IMR-90 (cell line): ENCODE measurements around the gene MAU2. TPM values are rescaled to one million over a fixed set of nuclear protein-coding genes. Genes with fewer than 3 reads are reported as not detected.

ENCODE experiments used
- ATAC-seq: fragments of 200-7000 bp; cut with Tn5 transposase; 2 replicates; pipeline ENCODE4 v1.9.1; 2020; ENCODE audit warnings: low read depth, mild to moderate bottlenecking, moderate library complexity
- BruUV-seq: library from RNA; stranded (reverse); fragments of 400-500 nt; replicated peaks from 2 replicates; lab custom pipeline; 2021; lab: Mats Ljungman, UMichigan
- CTCF ChIA-PET: fragments of 300-600 bp; formaldehyde crosslinking; extraction: SDS; loops from one replicate; lab custom pipeline; 2021; ENCODE audit warnings: antibody characterized with exemption; lab: Yijun Ruan, JAX
- POLR2A ChIA-PET: fragments of 300-600 bp; sonication (Branson Sonifier 250); formaldehyde crosslinking; loops from one replicate; lab custom pipeline; 2022; ENCODE audit warnings: antibody characterized with exemption; ENCODE audit not compliant: unreplicated experiment; lab: Charles Lee
- DNase-seq: peaks from one replicate; pipeline ENCODE4 v3.0.0; 2013
- H2AFZ ChIP-seq: replicated peaks from 2 replicates; pipeline ENCODE3; 2013; ENCODE audit warnings: low read length, mild to moderate bottlenecking; ENCODE audit not compliant: poor library complexity
- H2AK5ac ChIP-seq: 2 replicates; pipeline ENCODE4 v1.6.1; 2013; ENCODE audit warnings: low read depth, low read length, inconsistent platforms
- H2AK9ac ChIP-seq: replicated peaks from 2 replicates; pipeline ENCODE3; 2013; ENCODE audit warnings: mild to moderate bottlenecking, low read depth, low read length, moderate library complexity; ENCODE audit not compliant: poor library complexity
- H2BK120ac ChIP-seq: 2 replicates; pipeline ENCODE4 v1.6.1; 2013; ENCODE audit warnings: low read depth, low read length, inconsistent platforms
- H2BK15ac ChIP-seq: 3 replicates; pipeline ENCODE4 v1.6.1; 2013; ENCODE audit warnings: low read depth, low read length, inconsistent platforms
- H2BK20ac ChIP-seq: 2 replicates; pipeline ENCODE4 v1.6.1; 2013; ENCODE audit warnings: low read depth, mild to moderate bottlenecking, inconsistent platforms, low read length, moderate library complexity
- H2BK5ac ChIP-seq: 2 replicates; pipeline ENCODE4 v1.6.1; 2013; ENCODE audit warnings: mild to moderate bottlenecking, low read depth, low read length, inconsistent platforms; ENCODE audit not compliant: poor library complexity, severe bottlenecking
- H3K14ac ChIP-seq: replicated peaks from 2 replicates; pipeline ENCODE4 v1.6.1; 2013; ENCODE audit warnings: low read depth, low read length, inconsistent platforms
- H3K18ac ChIP-seq: 2 replicates; pipeline ENCODE4 v1.6.1; 2013; ENCODE audit warnings: low read depth, low read length, control low read depth
- H3K23ac ChIP-seq: 2 replicates; pipeline ENCODE4 v1.6.1; 2013; ENCODE audit warnings: low read depth, low read length, inconsistent platforms
- H3K27ac ChIP-seq: 2 replicates; pipeline ENCODE4 v1.5.1; 2013; ENCODE audit warnings: mild to moderate bottlenecking, control low read depth, low read length; ENCODE audit not compliant: insufficient read depth
- H3K27me3 ChIP-seq: 2 replicates; pipeline ENCODE4 v1.6.1; 2013; ENCODE audit warnings: low read length; ENCODE audit not compliant: control insufficient read depth, insufficient read depth
- H3K36me3 ChIP-seq: 2 replicates; pipeline ENCODE4 v1.6.1; 2013; ENCODE audit warnings: low read length, mixed read lengths; ENCODE audit not compliant: control insufficient read depth, insufficient read depth
- H3K4ac ChIP-seq: 2 replicates; pipeline ENCODE4 v1.6.1; 2013; ENCODE audit warnings: low read depth, low read length, inconsistent platforms
- H3K4me1 ChIP-seq: 2 replicates; pipeline ENCODE4 v1.6.1; 2013; ENCODE audit warnings: low read length, mixed read lengths; ENCODE audit not compliant: control insufficient read depth, insufficient read depth
- H3K4me2 ChIP-seq: 2 replicates; pipeline ENCODE4 v1.6.1; 2013; ENCODE audit warnings: low read depth, mild to moderate bottlenecking, control low read depth, low read length, moderate library complexity
- H3K4me3 ChIP-seq: 2 replicates; pipeline ENCODE4 v1.5.1; 2013; ENCODE audit warnings: low read depth, mild to moderate bottlenecking, control low read depth, low read length, moderate library complexity; ENCODE audit not compliant: insufficient read depth
- H3K56ac ChIP-seq: 2 replicates; pipeline ENCODE4 v1.6.1; 2013; ENCODE audit warnings: low read length, inconsistent platforms; ENCODE audit not compliant: insufficient read depth; ENCODE audit errors: extremely low read depth
- H3K79me1 ChIP-seq, 2 experiments: 2 replicates each; pipeline ENCODE4 v1.6.1; 2013; ENCODE audit warnings: low read length in 2 of 2, inconsistent platforms in 1 of 2, low read depth in 1 of 2
- H3K9ac ChIP-seq: 2 replicates; pipeline ENCODE4 v1.6.1; 2013; ENCODE audit warnings: low read depth, low read length, control low read depth
- H3K9me1 ChIP-seq: 2 replicates; pipeline ENCODE4 v1.6.1; 2013; ENCODE audit warnings: low read length, inconsistent platforms; ENCODE audit not compliant: insufficient read depth
- H3K9me3 ChIP-seq: 2 replicates; pipeline ENCODE4 v1.6.1; 2013; ENCODE audit warnings: low read length; ENCODE audit not compliant: control insufficient read depth, insufficient read depth
- H4K20me1 ChIP-seq: 2 replicates; pipeline ENCODE4 v1.6.1; 2013; ENCODE audit warnings: low read length, inconsistent platforms; ENCODE audit not compliant: insufficient read depth
- H4K5ac ChIP-seq: 2 replicates; pipeline ENCODE4 v1.6.1; 2013; ENCODE audit warnings: mild to moderate bottlenecking, low read depth, low read length, control low read depth
- H4K8ac ChIP-seq, 2 experiments: 2 replicates each; pipeline ENCODE4 v1.6.1; 2013; ENCODE audit warnings: low read depth in 2 of 2, low read length in 2 of 2, control low read depth in 1 of 2, inconsistent platforms in 1 of 2
- H4K91ac ChIP-seq: 2 replicates; pipeline ENCODE4 v1.6.1; 2013; ENCODE audit warnings: low read depth, low read length, inconsistent platforms; ENCODE audit not compliant: insufficient read depth
- CEBPB ChIP-seq: IDR thresholded peaks from 2 replicates; pipeline ENCODE4 v1.6.1; 2012; ENCODE audit warnings: low read depth, low read length, improper control_type of control experiment
- FOS ChIP-seq: fragments of 150-350 bp; IDR thresholded peaks from 2 replicates; pipeline ENCODE4 v1.6.1; 2016; ENCODE audit warnings: low read depth, low read length
- MXI1 ChIP-seq: IDR thresholded peaks from 2 replicates; pipeline ENCODE4 v1.6.1; 2012; ENCODE audit warnings: low read depth, mild to moderate bottlenecking, low read length, moderate library complexity, borderline replicate concordance
- RAD21 ChIP-seq: IDR thresholded peaks from 2 replicates; pipeline ENCODE4 v1.6.1; 2012; ENCODE audit warnings: low read length, improper control_type of control experiment
- SMC3 ChIP-seq: fragments of 150-350 bp; IDR thresholded peaks from 2 replicates; pipeline ENCODE4 v1.6.1; 2016; ENCODE audit warnings: low read depth, mild to moderate bottlenecking, antibody characterized with exemption, low read length, moderate library complexity
- WGBS, 2 experiments: methylation state at CpG; one replicate each; pipeline versions ENCODE4 v1.1.5 to v1.1.7; 2013; ENCODE audit warnings: missing lambda C conversion rate in 2 of 2; ENCODE audit not compliant: insufficient read length in 1 of 2; ENCODE audit errors: extremely low coverage in 2 of 2; 5-methylcytosine and 5-hydroxymethylcytosine counted together
- dilution Hi-C: fragments of 300-500 bp; cut with HindIII; formaldehyde crosslinking; loops from one replicate; pipeline ENCODE4 v1.14.3; 2018; ENCODE audit warnings: low sequenced_read_pairs; ENCODE audit not compliant: unreplicated experiment
- in situ Hi-C: fragments of 300-500 bp; cut with MboI; formaldehyde crosslinking; loops from 3 replicates; pipeline ENCODE4 v1.14.3; 2019; ENCODE audit warnings: low sequenced_read_pairs, inconsistent platforms, mixed read lengths
- intact Hi-C: fragments of 100-400 bp; cut with micrococcal nuclease; formaldehyde crosslinking; loops from 2 replicates; pipeline ENCODE4 v1.10.0; 2022
- polyA plus RNA-seq, 3 experiments: library from polyadenylated mRNA; depleted of rRNA; stranded (reverse); fragments of >200 nt; gene quantifications; 2 replicates each; pipeline ENCODE4 v1.2.3, GENCODE V29; 2012; ENCODE audit warnings: low replicate concordance in 1 of 3
- total RNA-seq: library from RNA; depleted of rRNA; stranded (reverse); fragments of >200 nt; gene quantifications from 2 replicates; pipeline ENCODE4 v1.2.3, GENCODE V29; 2012
- TF ChIP-seq, protein P1 (sequence below): fragments of 150-350 bp; IDR thresholded peaks from 2 replicates; pipeline ENCODE4 v1.6.1; 2017; ENCODE audit warnings: mild to moderate bottlenecking, antibody characterized with exemption, low read length, low read depth

MAU2 gene
- total and polyA plus RNA-seq, 2 of the 4 experiments (the other 2 are of a cell fraction), result 24.6 to 31.1 TPM

DNA sequence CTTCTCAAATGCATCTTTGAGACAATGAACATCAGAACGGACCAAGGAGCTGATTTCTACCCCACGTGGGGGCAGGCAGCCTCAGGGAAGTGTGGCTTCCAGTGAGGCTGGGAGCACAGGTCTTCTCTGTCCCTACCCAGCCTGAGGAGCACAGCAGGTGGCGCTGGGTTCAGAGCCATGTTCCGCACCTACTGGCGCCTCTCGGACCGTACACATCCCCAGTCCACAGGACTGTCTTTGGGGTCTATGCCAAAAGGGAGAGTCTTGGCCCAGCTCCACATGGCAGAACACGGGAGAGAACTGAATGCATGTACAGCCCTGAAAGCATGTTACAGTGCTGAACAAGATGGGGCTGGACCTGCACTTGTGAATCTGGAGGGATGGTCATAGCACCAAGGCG lies 22.9 kb upstream of the MAU2 start:
- Histone ChIP-seq H3K14ac (no peak overlapping the region), H4K20me1 (no peaks in the 10 kb centered on the region), H3K27me3 (no peaks in the 10 kb centered on the region), H2BK5ac (no peak overlapping the region), H3K18ac (no peak overlapping the region), H3K4me1 (no peaks in the 10 kb centered on the region), H4K91ac (no peak overlapping the region), H3K36me3 (peaks cover 50% of the 10 kb centered on the region), H3K9me3 (no peaks in the 10 kb centered on the region), H3K9me1 (no peaks in the 10 kb centered on the region), H3K27ac (no peak overlapping the region), H2AFZ (no peak overlapping the region), H2AK5ac (no peak overlapping the region), H2BK20ac (no peak overlapping the region), H2BK15ac (no peak overlapping the region), H3K4ac (no peak overlapping the region), H3K79me1 (peaks cover 0 to 4% of the 10 kb centered on the region in 2 experiments; a peak in 2 of 4 replicates), H4K5ac (no peak overlapping the region), H3K23ac (no peak overlapping the region), H3K4me2 (no peak overlapping the region), H3K4me3 (no peak overlapping the region), H2AK9ac (no peak overlapping the region), H3K9ac (no peak overlapping the region), H4K8ac (no peak overlapping the region), H3K56ac (no peak overlapping the region), H2BK120ac (no peak overlapping the region)
- DNase-seq, result no peak
- TF ChIP-seq, protein P1, sequence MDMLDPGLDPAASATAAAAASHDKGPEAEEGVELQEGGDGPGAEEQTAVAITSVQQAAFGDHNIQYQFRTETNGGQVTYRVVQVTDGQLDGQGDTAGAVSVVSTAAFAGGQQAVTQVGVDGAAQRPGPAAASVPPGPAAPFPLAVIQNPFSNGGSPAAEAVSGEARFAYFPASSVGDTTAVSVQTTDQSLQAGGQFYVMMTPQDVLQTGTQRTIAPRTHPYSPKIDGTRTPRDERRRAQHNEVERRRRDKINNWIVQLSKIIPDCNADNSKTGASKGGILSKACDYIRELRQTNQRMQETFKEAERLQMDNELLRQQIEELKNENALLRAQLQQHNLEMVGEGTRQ, result no peak
- no peak for TF ChIP-seq CEBPB
- TF ChIP-seq RAD21, result no peak
- TF ChIP-seq MXI1, result no peak
- no peak for TF ChIP-seq FOS
- no peak for TF ChIP-seq SMC3
- no peak for ATAC-seq
- ChIA-PET POLR2A (no interaction called here), CTCF (no interaction called here)
- intact Hi-C loops, result no loop called here
- dilution Hi-C loops, result no loop called here
- WGBS, 2 experiments, result 81% methylated on average over 3 of the region's 9 CpGs; no CpG with 5 or more reads in 1 of the 2 experiments
- in situ Hi-C loops, result no loop called here
- no TSS peak for BruUV-seq
